VCaP (cell line): Measurements from ENCODE around the gene JPH2.

Experiments
- H3K27ac ChIP-seq: fragments of 450-650 bp; 2 replicates; pipeline ENCODE4 v1.5.1; 2017
- CTCF ChIP-seq: fragments of 450-650 bp; conservative IDR thresholded peaks from 2 replicates; pipeline ENCODE4 v1.5.1; 2017; ENCODE audit warnings: mild to moderate bottlenecking, moderate library complexity

The JPH2 gene

GRCh38 chr20:44083220-44083933 is 103.6 kb downstream of the JPH2 start:
- no peak for TF ChIP-seq CTCF
- peak overlapping the region; percentile 63 for H3K27ac ChIP-seq

GRCh38 chr20:44081888-44082287 is 105.1 kb downstream of the JPH2 start:
- H3K27ac ChIP-seq: peak overlapping the region; percentile 63
- no peak for TF ChIP-seq CTCF

GRCh38 chr20:44081476-44081875 is 105.5 kb downstream of the JPH2 start:
- peak overlapping the region; percentile 19; the same call in 1 of the 2 replicates for H3K27ac ChIP-seq
- no peak for TF ChIP-seq CTCF

GRCh38 chr20:44080646-44081267 is 106.2 kb downstream of the JPH2 start:
- peak; percentile 98 for TF ChIP-seq CTCF
- peak overlapping the region; percentile 19; the same call in 1 of the 2 replicates for H3K27ac ChIP-seq

- TF ChIP-seq CTCF: no peak
- H3K27ac ChIP-seq: 0 out of 2 replicates have a peak overlapping the region, but pooled peaks have one; percentile 3
Observed at GRCh38 chr20:44080064-44080463, 106.9 kb downstream of the JPH2 start.

GRCh38 chr20:44079291-44079690 is 107.7 kb downstream of the JPH2 start:
- 0 out of 2 replicates have a peak overlapping the region, but pooled peaks have one; percentile 3 for H3K27ac ChIP-seq
- TF ChIP-seq CTCF: no peak

GRCh38 chr20:44075950-44076232 is 111.1 kb downstream of the JPH2 start:
- no peak for TF ChIP-seq CTCF
- H3K27ac ChIP-seq: peak overlapping the region; percentile 79
